ENCODE results near the gene CHRNA3.

DNA sequence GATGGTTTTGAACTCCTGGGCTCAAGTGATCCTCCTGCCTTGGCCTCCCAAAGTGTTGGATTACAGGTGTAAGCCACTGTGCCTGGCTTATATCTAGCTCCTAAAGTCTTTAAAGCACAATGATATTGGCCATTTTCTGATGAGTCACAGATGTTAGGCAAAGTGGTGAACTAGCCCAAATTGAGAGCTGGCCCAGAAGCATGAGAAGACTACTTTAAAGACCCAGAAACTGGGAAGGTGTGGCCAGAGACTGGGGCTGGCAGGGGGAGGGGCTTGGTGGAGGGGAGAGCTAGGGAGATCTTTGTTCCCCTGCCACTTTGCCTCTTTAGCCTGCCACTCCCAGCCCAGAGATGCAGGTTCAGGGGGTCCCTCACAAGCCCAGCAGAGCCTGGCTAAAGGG, 21.6 kb downstream of the CHRNA3 start:
- TF ChIP-seq, protein P1, sequence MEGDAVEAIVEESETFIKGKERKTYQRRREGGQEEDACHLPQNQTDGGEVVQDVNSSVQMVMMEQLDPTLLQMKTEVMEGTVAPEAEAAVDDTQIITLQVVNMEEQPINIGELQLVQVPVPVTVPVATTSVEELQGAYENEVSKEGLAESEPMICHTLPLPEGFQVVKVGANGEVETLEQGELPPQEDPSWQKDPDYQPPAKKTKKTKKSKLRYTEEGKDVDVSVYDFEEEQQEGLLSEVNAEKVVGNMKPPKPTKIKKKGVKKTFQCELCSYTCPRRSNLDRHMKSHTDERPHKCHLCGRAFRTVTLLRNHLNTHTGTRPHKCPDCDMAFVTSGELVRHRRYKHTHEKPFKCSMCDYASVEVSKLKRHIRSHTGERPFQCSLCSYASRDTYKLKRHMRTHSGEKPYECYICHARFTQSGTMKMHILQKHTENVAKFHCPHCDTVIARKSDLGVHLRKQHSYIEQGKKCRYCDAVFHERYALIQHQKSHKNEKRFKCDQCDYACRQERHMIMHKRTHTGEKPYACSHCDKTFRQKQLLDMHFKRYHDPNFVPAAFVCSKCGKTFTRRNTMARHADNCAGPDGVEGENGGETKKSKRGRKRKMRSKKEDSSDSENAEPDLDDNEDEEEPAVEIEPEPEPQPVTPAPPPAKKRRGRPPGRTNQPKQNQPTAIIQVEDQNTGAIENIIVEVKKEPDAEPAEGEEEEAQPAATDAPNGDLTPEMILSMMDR (IDR thresholded peaks at IDR 0.05): no peak
- TF ChIP-seq POLR2A (IDR thresholded peaks at IDR 0.05): no peak

Measured in vagina (tissue), 2 donors.